Gastrocnemius medialis (tissue), 4 donors: ENCODE results near the gene PLPP7.

Source experiments
- POLR2A ChIP-seq, 2 donors: fragments of 450-650 bp; IDR thresholded peaks; one replicate each; pipeline ENCODE4 v1.6.1; 2017; ENCODE audit warnings: antibody characterized with exemption in 2 of 2, mild to moderate bottlenecking in 2 of 2, moderate library complexity in 2 of 2
- TF ChIP-seq, protein P1 (sequence below), 5 experiments: fragments of 450-650 bp in 3 of 5; fragments of 200-600 bp in 2 of 5; sonication (generic) in 2 of 5; IDR thresholded peaks in 4 of 5; conservative IDR thresholded peaks in 1 of 5; 1 replicate in 4 of 5; 2 replicates in 1 of 5; pipeline ENCODE4 v1.5.1; 2016 to 2019; ENCODE audit warnings: antibody characterized with exemption in 5 of 5, mild to moderate bottlenecking in 3 of 5, moderate library complexity in 3 of 5

DNA sequence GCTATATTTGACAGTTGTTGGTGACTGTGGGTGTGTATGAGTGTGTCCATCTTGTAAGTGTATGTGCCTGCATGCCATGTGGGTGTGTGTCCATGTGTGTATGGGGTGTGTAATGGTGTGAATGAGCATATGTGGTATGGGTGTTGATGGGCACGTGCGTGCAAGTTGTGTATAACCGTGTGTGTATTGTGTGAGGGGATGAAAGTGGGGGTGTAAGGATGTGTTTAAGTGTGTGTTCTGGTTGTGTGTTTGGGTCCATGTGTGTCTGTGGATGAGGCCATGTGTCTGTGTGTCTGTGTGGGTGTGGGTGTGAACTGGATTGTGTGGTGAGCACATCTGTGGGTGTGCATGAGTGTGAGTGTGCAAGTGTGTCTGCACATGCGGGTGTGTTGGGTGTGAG is 7.3 kb upstream of the PLPP7 start:
- TF ChIP-seq, protein P1, sequence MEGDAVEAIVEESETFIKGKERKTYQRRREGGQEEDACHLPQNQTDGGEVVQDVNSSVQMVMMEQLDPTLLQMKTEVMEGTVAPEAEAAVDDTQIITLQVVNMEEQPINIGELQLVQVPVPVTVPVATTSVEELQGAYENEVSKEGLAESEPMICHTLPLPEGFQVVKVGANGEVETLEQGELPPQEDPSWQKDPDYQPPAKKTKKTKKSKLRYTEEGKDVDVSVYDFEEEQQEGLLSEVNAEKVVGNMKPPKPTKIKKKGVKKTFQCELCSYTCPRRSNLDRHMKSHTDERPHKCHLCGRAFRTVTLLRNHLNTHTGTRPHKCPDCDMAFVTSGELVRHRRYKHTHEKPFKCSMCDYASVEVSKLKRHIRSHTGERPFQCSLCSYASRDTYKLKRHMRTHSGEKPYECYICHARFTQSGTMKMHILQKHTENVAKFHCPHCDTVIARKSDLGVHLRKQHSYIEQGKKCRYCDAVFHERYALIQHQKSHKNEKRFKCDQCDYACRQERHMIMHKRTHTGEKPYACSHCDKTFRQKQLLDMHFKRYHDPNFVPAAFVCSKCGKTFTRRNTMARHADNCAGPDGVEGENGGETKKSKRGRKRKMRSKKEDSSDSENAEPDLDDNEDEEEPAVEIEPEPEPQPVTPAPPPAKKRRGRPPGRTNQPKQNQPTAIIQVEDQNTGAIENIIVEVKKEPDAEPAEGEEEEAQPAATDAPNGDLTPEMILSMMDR (IDR thresholded peaks at IDR 0.05 in 4 of 5, conservative IDR thresholded peaks at IDR 0.05 in 1 of 5), result no peak
- TF ChIP-seq POLR2A (IDR thresholded peaks at IDR 0.05), result no peak
